Neural cell (in vitro differentiated cells): ENCODE results near the gene RAB33B. TPM values are rescaled to one million over a fixed set of nuclear protein-coding genes. Genes with fewer than 3 reads are reported as not detected.

Experiments used
- H2AFZ ChIP-seq: fragments of 200-600, 300-800 bp; sonication (generic), shearing (Covaris generic); 2 replicates; pipeline ENCODE4 v1.6.0; 2014; ENCODE audit warnings: low read depth, mild to moderate bottlenecking, antibody characterized with exemption, low read length, moderate library complexity
- H3F3A ChIP-seq: fragments of 200-600 bp; shearing (Covaris generic); 2 replicates; pipeline ENCODE4 v1.6.1; 2016; ENCODE audit warnings: mild to moderate bottlenecking, moderate library complexity, mixed read lengths, antibody characterized with exemption, low read length; ENCODE audit not compliant: insufficient read depth, poor library complexity, severe bottlenecking
- H3K27ac ChIP-seq: fragments of 200-600, 300-800 bp; sonication (generic), shearing (Covaris generic); 2 replicates; pipeline ENCODE4 v1.5.1; 2014; ENCODE audit warnings: mild to moderate bottlenecking, low read length, moderate library complexity
- H3K27me3 ChIP-seq: fragments of 300-800, 200-600 bp; sonication (generic), shearing (Covaris generic); 2 replicates; pipeline ENCODE4 v1.6.0; 2014; ENCODE audit warnings: mild to moderate bottlenecking, low read depth, low read length, moderate library complexity; ENCODE audit not compliant: insufficient read depth
- H3K36me3 ChIP-seq: fragments of 300-800, 200-600 bp; sonication (generic), shearing (Covaris generic); 2 replicates; pipeline ENCODE4 v1.5.1; 2014; ENCODE audit warnings: mild to moderate bottlenecking, antibody characterized with exemption, low read length, moderate library complexity; ENCODE audit not compliant: insufficient read depth
- H3K4me2 ChIP-seq: fragments of 300-800, 200-600 bp; sonication (generic), shearing (Covaris generic); 2 replicates; pipeline ENCODE4 v1.6.0; 2014; ENCODE audit warnings: mild to moderate bottlenecking, low read length
- H3K4me3 ChIP-seq: fragments of 300-800, 200-600 bp; sonication (generic), shearing (Covaris generic); 2 replicates; pipeline ENCODE4 v1.5.1; 2014; ENCODE audit warnings: mild to moderate bottlenecking, low read length, moderate library complexity
- H3K79me2 ChIP-seq: fragments of 200-600 bp; shearing (Covaris generic); replicated peaks from 2 replicates; pipeline ENCODE4 v1.6.0; 2014; ENCODE audit warnings: mild to moderate bottlenecking, low read length, moderate library complexity; ENCODE audit not compliant: insufficient read depth
- H3K9ac ChIP-seq: fragments of 300-800, 200-600 bp; sonication (generic), shearing (Covaris generic); 2 replicates; pipeline ENCODE4 v1.6.1; 2016; ENCODE audit warnings: mild to moderate bottlenecking, low read length, mixed read lengths
- H3K9me2 ChIP-seq: fragments of 200-600 bp; shearing (Covaris generic); 2 replicates; pipeline ENCODE4 v1.6.1; 2016; ENCODE audit warnings: mild to moderate bottlenecking, low read length, mixed read lengths; ENCODE audit not compliant: insufficient read depth
- H3K9me3 ChIP-seq: fragments of 200-600, 300-800 bp; sonication (generic), shearing (Covaris generic); 2 replicates; pipeline ENCODE4 v1.6.1; 2016; ENCODE audit warnings: mild to moderate bottlenecking, mixed run types, low read length, moderate library complexity, mixed read lengths
- H4K20me1 ChIP-seq: fragments of 200-600 bp; shearing (Covaris generic); 2 replicates; pipeline ENCODE4 v1.6.1; 2016; ENCODE audit warnings: mild to moderate bottlenecking, mixed run types; ENCODE audit not compliant: insufficient read depth
- CTCF ChIP-seq: fragments of 450-650 bp; IDR thresholded peaks from 2 replicates; pipeline ENCODE4 v1.5.1; 2014; ENCODE audit warnings: antibody characterized with exemption, mild to moderate bottlenecking, moderate library complexity; ENCODE audit not compliant: poor library complexity, severe bottlenecking
- EP300 ChIP-seq: fragments of 450-650 bp; conservative IDR thresholded peaks from 2 replicates; pipeline ENCODE4 v1.6.1; 2014; ENCODE audit warnings: antibody characterized with exemption, mild to moderate bottlenecking, moderate library complexity; ENCODE audit not compliant: poor library complexity, severe bottlenecking
- EZH2 ChIP-seq: fragments of 200-600, 300-800 bp; shearing (Covaris generic), sonication (generic); IDR thresholded peaks from 2 replicates; pipeline ENCODE4 v1.6.1; 2014; ENCODE audit warnings: antibody characterized with exemption, low read length, borderline replicate concordance, mild to moderate bottlenecking; ENCODE audit not compliant: insufficient read depth, poor library complexity, severe bottlenecking
- MXI1 ChIP-seq: fragments of 450-650 bp; conservative IDR thresholded peaks from 2 replicates; pipeline ENCODE4 v1.6.1; 2014; ENCODE audit warnings: antibody characterized with exemption, mild to moderate bottlenecking; ENCODE audit not compliant: poor library complexity, severe bottlenecking
- POLR2AphosphoS5 ChIP-seq: IDR thresholded peaks from 2 replicates; pipeline ENCODE4 v1.6.1; 2012
- RAD21 ChIP-seq: fragments of 450-650 bp; conservative IDR thresholded peaks from 2 replicates; pipeline ENCODE4 v1.6.1; 2014; ENCODE audit warnings: antibody characterized with exemption, mild to moderate bottlenecking, moderate library complexity
- REST ChIP-seq: IDR thresholded peaks from 2 replicates; pipeline ENCODE4 v1.6.1; 2012; ENCODE audit warnings: borderline replicate concordance
- SMC3 ChIP-seq: fragments of 450-650 bp; conservative IDR thresholded peaks from 2 replicates; pipeline ENCODE4 v1.6.1; 2014; ENCODE audit warnings: antibody characterized with exemption, mild to moderate bottlenecking, moderate library complexity; ENCODE audit not compliant: poor library complexity
- TAF1 ChIP-seq: IDR thresholded peaks from 2 replicates; pipeline ENCODE4 v1.6.1; 2012; ENCODE audit warnings: low read depth
- polyA plus RNA-seq: library from polyadenylated mRNA; depleted of rRNA; stranded (reverse); fragments of >200 nt; gene quantifications from 2 replicates; pipeline ENCODE4 v1.2.3, GENCODE V29; 2014

Gene RAB33B
- polyA plus RNA-seq, 1 donor from 2014 or later: 8.6 TPM

GRCh38 chr4:139501927-139502899 lies 48.3 kb downstream of the RAB33B start:
- Histone ChIP-seq H3K9me2 (no peaks in the 10 kb centered on the region), H3K4me2 (no peak overlapping the region), H3K36me3 (peaks cover 6% of the 10 kb centered on the region), H3K9ac (no peak overlapping the region), H3F3A (no peaks in the 10 kb centered on the region), H2AFZ (no peak overlapping the region), H3K27ac (no peak overlapping the region), H3K27me3 (no peaks in the 10 kb centered on the region), H3K9me3 (no peaks in the 10 kb centered on the region), H4K20me1 (no peaks in the 10 kb centered on the region), H3K4me3 (no peak overlapping the region), H3K79me2 (no peaks in the 10 kb centered on the region)
- TF ChIP-seq RAD21 (no peak), TAF1 (no peak), EP300 (no peak), REST (no peak), SMC3 (no peak), CTCF (no peak), POLR2AphosphoS5 (no peak), MXI1 (no peak), EZH2 (no peak)

- Histone ChIP-seq H3K9ac (no peak overlapping the region), H4K20me1 (no peaks in the 10 kb centered on the region), H3K36me3 (peaks cover 6% of the 10 kb centered on the region), H3K9me3 (no peaks in the 10 kb centered on the region), H3F3A (no peaks in the 10 kb centered on the region), H3K4me3 (no peak overlapping the region), H2AFZ (no peak overlapping the region), H3K27me3 (no peaks in the 10 kb centered on the region), H3K27ac (no peak overlapping the region), H3K79me2 (no peaks in the 10 kb centered on the region), H3K4me2 (no peak overlapping the region), H3K9me2 (no peaks in the 10 kb centered on the region)
- TF ChIP-seq TAF1 (no peak), RAD21 (no peak), SMC3 (no peak), CTCF (no peak), EP300 (no peak), EZH2 (no peak), MXI1 (no peak), POLR2AphosphoS5 (no peak), REST (no peak)
Measured at GRCh38 chr4:139503622-139504166, 49.8 kb downstream of the RAB33B start.
